ENCODE results near the gene ADGRG3. TPM values are rescaled to one million over a fixed set of nuclear protein-coding genes. Genes with fewer than 3 reads are reported as not detected.

The ADGRG3 gene
- total RNA-seq, 1 experiment from 2014 or later = 0.46 TPM

GRCh38 chr16:57646388-57647039 lies 21.6 kb upstream of the ADGRG3 start:
- H3K27me3 Mint-ChIP-seq (ENCODE audit: low read depth) = peaks cover 6% of the 10 kb centered on the region
- Histone ChIP-seq H2BK120ac (ENCODE audit: low read depth, low read length, poor library complexity, severe bottlenecking) (no peak overlapping the region), H3K4me1 (ENCODE audit: insufficient read depth, low read length) (no peaks in the 10 kb centered on the region), H3K79me2 (ENCODE audit: insufficient read depth, low read length) (no peaks in the 10 kb centered on the region), H2BK12ac (ENCODE audit: insufficient read length, low read depth, low read length) (no peak overlapping the region), H3K23me2 (ENCODE audit: insufficient read length, low read depth, low read length, poor library complexity, severe bottlenecking) (no peaks in the 10 kb centered on the region), H3K27ac (ENCODE audit: insufficient read length, low read depth, low read length) (no peak overlapping the region), H2AFZ (ENCODE audit: low read length) (no peak overlapping the region), H2BK15ac (ENCODE audit: low read depth, low read length) (no peak overlapping the region), H2AK5ac (ENCODE audit: insufficient read length, low read length) (no peak overlapping the region), H2BK20ac (ENCODE audit: low read depth, low read length, poor library complexity, severe bottlenecking) (no peak overlapping the region), H2BK5ac (ENCODE audit: insufficient read length, low read length) (no peak overlapping the region), H3K9ac (ENCODE audit: extremely low read depth, insufficient read length, low read length) (no peak overlapping the region), H3T11ph (ENCODE audit: low read length) (no peak overlapping the region), H4K20me1 (ENCODE audit: control insufficient read depth, insufficient read depth, insufficient read length) (peaks cover 3% of the 10 kb centered on the region), H3K79me1 (ENCODE audit: insufficient read depth, low read depth, low read length, poor library complexity, severe bottlenecking) (no peaks in the 10 kb centered on the region), H3K27me3 (ENCODE audit: insufficient read depth, low read length) (no peaks in the 10 kb centered on the region), H3K4me2 (ENCODE audit: insufficient read depth, insufficient read length, low read length) (no peak overlapping the region), H3K9me3 (ENCODE audit: control insufficient read depth, low read depth, low read length) (no peaks in the 10 kb centered on the region), H3K14ac (ENCODE audit: insufficient read depth, low read length) (no peak overlapping the region; the same call in 1 of the 2 replicates), H4K8ac (replicated peaks; ENCODE audit: insufficient read length, low read depth, low read length) (no peak overlapping the region), H3K4ac (ENCODE audit: low read depth, low read length) (no peak overlapping the region), H3K56ac (ENCODE audit: insufficient read length, low read depth, low read length) (no peak overlapping the region), H4K5ac (ENCODE audit: insufficient read length, low read depth, low read length) (no peak overlapping the region), H4K91ac (ENCODE audit: insufficient read length, low read depth, low read length) (no peak overlapping the region), H3K23ac (ENCODE audit: insufficient read length, low read depth, low read length) (no peak overlapping the region), H3K18ac (ENCODE audit: insufficient read length, low read depth, low read length) (no peak overlapping the region)
- no CpG with 5 or more reads among the region's 14 CpGs for WGBS (ENCODE audit: extremely low coverage, insufficient read length, low lambda C conversion rate)
- no peak for TF ChIP-seq CTCF (conservative IDR thresholded peaks at IDR 0.05)
- no peaks in the 10 kb centered on the region for H3K36me3 Mint-ChIP-seq (ENCODE audit: insufficient read depth in 1 of 3, low read depth in 3 of 3)
- DNase-seq = no peak
- peaks cover 4 to 6% of the 10 kb centered on the region in 2 experiments; a peak in 3 of 4 replicates for H3K4me1 Mint-ChIP-seq
- H3K4me3 Mint-ChIP-seq = no peak overlapping the region
- no peak overlapping the region for H3K27ac Mint-ChIP-seq
- no peaks in the 10 kb centered on the region for H3K9me3 Mint-ChIP-seq
